22Rv1 (cell line): Measurements from ENCODE around the gene MTERF2.

Experiments
- CTCF ChIP-seq: fragments of 450-650 bp; IDR thresholded peaks from 2 replicates; pipeline ENCODE4 v1.5.1; 2017; ENCODE audit warnings: mild to moderate bottlenecking
- ZFX ChIP-seq: fragments of 450-650 bp; IDR thresholded peaks from 2 replicates; pipeline ENCODE4 v1.6.1; 2017; ENCODE audit warnings: antibody characterized with exemption, borderline replicate concordance

DNA sequence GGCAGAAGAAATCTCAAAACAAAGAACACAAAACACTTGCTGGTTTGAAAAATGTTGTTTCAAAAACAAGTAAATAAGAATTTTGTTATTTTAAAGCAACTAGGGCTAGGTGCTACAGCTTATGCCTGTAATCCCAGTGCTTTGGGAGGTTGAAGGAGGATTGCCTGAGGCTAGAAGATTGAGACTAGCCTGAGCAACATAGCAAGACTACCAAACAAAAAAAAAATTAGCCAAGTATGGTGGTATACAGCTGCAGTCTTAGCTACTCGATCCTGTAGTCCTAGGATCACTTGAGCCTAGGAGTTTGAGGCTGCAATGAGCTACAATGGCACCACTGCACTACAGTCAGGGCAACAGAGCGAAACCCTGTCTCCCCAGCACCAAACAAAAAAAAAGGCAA, 32.6 kb upstream of the MTERF2 start:
- no peak for TF ChIP-seq CTCF
- no peak for TF ChIP-seq ZFX
